ENCODE measurements around the gene POLR3GL.

The POLR3GL gene

GRCh38 chr1:145961425-145962156 lies 2.9 kb upstream of the POLR3GL start:
- ATAC-seq, result peak; percentile 2; the same call in 1 of the 3 replicates
- no peak for TF ChIP-seq RARB (CRISPR knock-in tag; IDR thresholded peaks at IDR 0.05)
- TF ChIP-seq PPARA (CRISPR knock-in tag; IDR thresholded peaks at IDR 0.05; ENCODE audit: borderline replicate concordance), result no peak
- no peak for TF ChIP-seq SNAI2 (CRISPR knock-in tag; IDR thresholded peaks at IDR 0.05)
- no peak for TF ChIP-seq TCF4 (CRISPR knock-in tag; IDR thresholded peaks at IDR 0.05; ENCODE audit: borderline replicate concordance)
- no peak for TF ChIP-seq ZFP30 (CRISPR knock-in tag; IDR thresholded peaks at IDR 0.05)
- TF ChIP-seq OSR1 (CRISPR knock-in tag; IDR thresholded peaks at IDR 0.05), result no peak
- no peak for TF ChIP-seq POU6F1 (CRISPR knock-in tag; IDR thresholded peaks at IDR 0.05; ENCODE audit: borderline replicate concordance, low read depth)
- no peak for TF ChIP-seq GLIS3 (CRISPR knock-in tag; IDR thresholded peaks at IDR 0.05)
- no peak for TF ChIP-seq PATZ1 (CRISPR knock-in tag; IDR thresholded peaks at IDR 0.05; ENCODE audit: borderline replicate concordance)
- TF ChIP-seq ARNTL (CRISPR knock-in tag; IDR thresholded peaks at IDR 0.05; ENCODE audit: borderline replicate concordance, low read depth), result no peak

- ATAC-seq, result no peak
- no peak for TF ChIP-seq RARB (CRISPR knock-in tag; IDR thresholded peaks at IDR 0.05)
- no peak for TF ChIP-seq ZFP3 (CRISPR knock-in tag; IDR thresholded peaks at IDR 0.05)
- TF ChIP-seq ISL1 (CRISPR knock-in tag; IDR thresholded peaks at IDR 0.05), result no peak
- TF ChIP-seq BACH2 (CRISPR knock-in tag; IDR thresholded peaks at IDR 0.05; ENCODE audit: borderline replicate concordance), result no peak
- no peak for TF ChIP-seq PPARA (CRISPR knock-in tag; IDR thresholded peaks at IDR 0.05; ENCODE audit: borderline replicate concordance)
- no peak for TF ChIP-seq TCF4 (CRISPR knock-in tag; IDR thresholded peaks at IDR 0.05; ENCODE audit: borderline replicate concordance)
- no peak for TF ChIP-seq ESRRG (CRISPR knock-in tag; IDR thresholded peaks at IDR 0.05)
- no peak for TF ChIP-seq CREB5 (CRISPR knock-in tag; IDR thresholded peaks at IDR 0.05; ENCODE audit: low read depth)
- no peak for TF ChIP-seq GLIS3 (CRISPR knock-in tag; IDR thresholded peaks at IDR 0.05)
- TF ChIP-seq CSDC2 (CRISPR knock-in tag; IDR thresholded peaks at IDR 0.05), result no peak
- TF ChIP-seq PATZ1 (CRISPR knock-in tag; IDR thresholded peaks at IDR 0.05; ENCODE audit: borderline replicate concordance), result no peak
These were observed 2.1 kb upstream of the POLR3GL start for GRCh38 chr1:145962157-145963102.

GRCh38 chr1:145963265-145964019 lies 1.0 kb upstream of the POLR3GL start:
- peak; percentile 23 for ATAC-seq
- TF ChIP-seq ARNTL (CRISPR knock-in tag; IDR thresholded peaks at IDR 0.05; ENCODE audit: borderline replicate concordance, low read depth) (no peak), TCF4 (CRISPR knock-in tag; IDR thresholded peaks at IDR 0.05; ENCODE audit: borderline replicate concordance) (no peak), PATZ1 (CRISPR knock-in tag; IDR thresholded peaks at IDR 0.05; ENCODE audit: borderline replicate concordance) (no peak), ZNF565 (CRISPR knock-in tag; conservative IDR thresholded peaks at IDR 0.05; ENCODE audit: low read depth) (no peak), ZNF8 (CRISPR knock-in tag; IDR thresholded peaks at IDR 0.05) (no peak), CSDC2 (CRISPR knock-in tag; IDR thresholded peaks at IDR 0.05) (no peak), ZFP30 (CRISPR knock-in tag; IDR thresholded peaks at IDR 0.05) (no peak), POU6F1 (CRISPR knock-in tag; IDR thresholded peaks at IDR 0.05; ENCODE audit: borderline replicate concordance, low read depth) (no peak), ESRRG (CRISPR knock-in tag; IDR thresholded peaks at IDR 0.05) (no peak), ZC3H10 (CRISPR knock-in tag; IDR thresholded peaks at IDR 0.05) (no peak), BACH2 (CRISPR knock-in tag; IDR thresholded peaks at IDR 0.05; ENCODE audit: borderline replicate concordance) (no peak)

All from SK-N-SH treated with all-trans-retinoic acid at 6 μM for 48 hours (cell line).